IPS-20b (cell line): ENCODE measurements around the gene KIF16B.
"Not testable (repeated sequence)": the region's sequence is repeated elsewhere in the genome, so short reads cannot be mapped to it uniquely, and the experiment has no call there.

Experiments
- H3K27ac ChIP-seq: one replicate; pipeline ENCODE4 v1.5.1; 2013; ENCODE audit warnings: low read length
- H3K27me3 ChIP-seq: 2 replicates; pipeline ENCODE4 v1.6.1; 2013; ENCODE audit warnings: mild to moderate bottlenecking, low read length, inconsistent platforms; ENCODE audit not compliant: insufficient read depth
- H3K36me3 ChIP-seq: 2 replicates; pipeline ENCODE4 v1.6.1; 2013; ENCODE audit warnings: low read depth, mild to moderate bottlenecking, inconsistent platforms, low read length, moderate library complexity; ENCODE audit not compliant: insufficient read depth
- H3K4me1 ChIP-seq: 2 replicates; pipeline ENCODE4 v1.6.1; 2013; ENCODE audit warnings: mild to moderate bottlenecking, control low read depth, inconsistent platforms, low read length, moderate library complexity; ENCODE audit not compliant: insufficient read depth
- H3K4me3 ChIP-seq: 2 replicates; pipeline ENCODE4 v1.5.1; 2013; ENCODE audit warnings: mild to moderate bottlenecking, low read length, inconsistent platforms
- H3K9ac ChIP-seq: 2 replicates; pipeline ENCODE4 v1.6.1; 2013; ENCODE audit warnings: low read depth, mild to moderate bottlenecking, inconsistent platforms, low read length, moderate library complexity
- H3K9me3 ChIP-seq: 2 replicates; pipeline ENCODE4 v1.6.1; 2013; ENCODE audit warnings: mild to moderate bottlenecking, low read depth, low read length, inconsistent platforms; ENCODE audit not compliant: insufficient read depth

KIF16B gene

GRCh38 chr20:16439540-16439939 lies 133.7 kb downstream of the KIF16B start:
- not testable (repeated sequence) for H3K9me3 ChIP-seq, H3K27me3 ChIP-seq, H3K4me1 ChIP-seq, H3K27ac ChIP-seq, H3K4me3 ChIP-seq, H3K36me3 ChIP-seq, H3K9ac ChIP-seq

- Histone ChIP-seq H3K27ac (no peak overlapping the region), H3K9ac (no peak overlapping the region), H3K36me3 (no peaks in the 10 kb centered on the region)
Observed at GRCh38 chr20:16438100-16438499, 135.1 kb downstream of the KIF16B start.

GRCh38 chr20:16437387-16437996 lies 135.8 kb downstream of the KIF16B start:
- Histone ChIP-seq H3K9me3 (peaks cover 5% of the 10 kb centered on the region; the same call in 1 of the 2 replicates), H3K36me3 (no peaks in the 10 kb centered on the region), H3K27me3 (no peaks in the 10 kb centered on the region), H3K4me1 (peaks cover 1% of the 10 kb centered on the region; the same call in 1 of the 2 replicates), H3K4me3 (no peak overlapping the region), H3K9ac (no peak overlapping the region), H3K27ac (no peak overlapping the region)

More at GRCh38 chr20:16438100-16438499, 135.1 kb downstream of the KIF16B start:
- peaks cover 5% of the 10 kb centered on the region; the same call in 1 of the 2 replicates for H3K9me3 ChIP-seq
- H3K27me3 ChIP-seq: no peaks in the 10 kb centered on the region
- H3K4me3 ChIP-seq: no peak overlapping the region
- no peaks in the 10 kb centered on the region for H3K4me1 ChIP-seq

GRCh38 chr20:16434062-16434664 lies 139.1 kb downstream of the KIF16B start:
- Histone ChIP-seq H3K9ac (no peak overlapping the region), H3K9me3 (peaks cover 1% of the 10 kb centered on the region; the same call in 1 of the 2 replicates), H3K4me1 (peaks cover 6% of the 10 kb centered on the region), H3K4me3 (no peak overlapping the region), H3K27me3 (no peaks in the 10 kb centered on the region), H3K27ac (no peak overlapping the region), H3K36me3 (no peaks in the 10 kb centered on the region)

GRCh38 chr20:16433293-16433580 lies 140.0 kb downstream of the KIF16B start:
- Histone ChIP-seq H3K4me1 (peaks cover 6% of the 10 kb centered on the region), H3K9me3 (no peaks in the 10 kb centered on the region), H3K27ac (no peak overlapping the region), H3K36me3 (no peaks in the 10 kb centered on the region), H3K4me3 (no peak overlapping the region), H3K9ac (no peak overlapping the region), H3K27me3 (no peaks in the 10 kb centered on the region)

GRCh38 chr20:16432466-16433292 lies 140.6 kb downstream of the KIF16B start:
- Histone ChIP-seq H3K4me1 (peaks cover 6% of the 10 kb centered on the region), H3K4me3 (no peak overlapping the region), H3K27me3 (no peaks in the 10 kb centered on the region), H3K9ac (no peak overlapping the region), H3K27ac (no peak overlapping the region), H3K36me3 (no peaks in the 10 kb centered on the region), H3K9me3 (no peaks in the 10 kb centered on the region)

- no peak overlapping the region for H3K9ac ChIP-seq
- H3K36me3 ChIP-seq: no peaks in the 10 kb centered on the region
- H3K27ac ChIP-seq: no peak overlapping the region
- no peaks in the 10 kb centered on the region for H3K9me3 ChIP-seq
- peaks cover 6% of the 10 kb centered on the region for H3K4me1 ChIP-seq
- H3K27me3 ChIP-seq: no peaks in the 10 kb centered on the region
- no peak overlapping the region for H3K4me3 ChIP-seq
Observed at GRCh38 chr20:16428112-16428511, 145.1 kb downstream of the KIF16B start.

GRCh38 chr20:16427571-16427970 lies 145.7 kb downstream of the KIF16B start:
- no peak overlapping the region for H3K9ac ChIP-seq
- no peaks in the 10 kb centered on the region for H3K27me3 ChIP-seq
- H3K4me1 ChIP-seq: peaks cover 6% of the 10 kb centered on the region
- H3K27ac ChIP-seq: no peak overlapping the region
- H3K4me3 ChIP-seq: no peak overlapping the region
- no peaks in the 10 kb centered on the region for H3K9me3 ChIP-seq
- no peaks in the 10 kb centered on the region for H3K36me3 ChIP-seq

- Histone ChIP-seq H3K4me1 (peaks cover 13% of the 10 kb centered on the region), H3K36me3 (no peaks in the 10 kb centered on the region), H3K9me3 (no peaks in the 10 kb centered on the region), H3K9ac (no peak overlapping the region), H3K27me3 (no peaks in the 10 kb centered on the region), H3K27ac (no peak overlapping the region), H3K4me3 (no peak overlapping the region)
Observed at GRCh38 chr20:16424780-16425179, 148.5 kb downstream of the KIF16B start.

GRCh38 chr20:16423311-16424212 lies 149.7 kb downstream of the KIF16B start:
- no peaks in the 10 kb centered on the region for H3K9me3 ChIP-seq

GRCh38 chr20:16419138-16419715 lies 154.0 kb downstream of the KIF16B start:
- peaks cover 13% of the 10 kb centered on the region for H3K4me1 ChIP-seq
- no peaks in the 10 kb centered on the region for H3K9me3 ChIP-seq
- H3K27me3 ChIP-seq: no peaks in the 10 kb centered on the region
- no peaks in the 10 kb centered on the region for H3K36me3 ChIP-seq
- H3K27ac ChIP-seq: no peak overlapping the region
- H3K4me3 ChIP-seq: no peak overlapping the region
- H3K9ac ChIP-seq: no peak overlapping the region

More at GRCh38 chr20:16423311-16424212, 149.7 kb downstream of the KIF16B start:
- Histone ChIP-seq H3K36me3 (no peaks in the 10 kb centered on the region), H3K27ac (no peak overlapping the region), H3K27me3 (no peaks in the 10 kb centered on the region), H3K4me3 (no peak overlapping the region), H3K4me1 (peaks cover 13% of the 10 kb centered on the region), H3K9ac (no peak overlapping the region)
